Raji (cell line): ENCODE results near the gene ITCH.

ENCODE experiments used
- POLR2A ChIP-seq: IDR thresholded peaks from 2 replicates; pipeline ENCODE4 v1.6.1; 2011; ENCODE audit warnings: low read depth, low read length, control low read depth; ENCODE audit not compliant: insufficient read depth

The ITCH gene

GRCh38 chr20:34374209-34374760 is 11.2 kb downstream of the ITCH start:
- TF ChIP-seq POLR2A, result no peak

- TF ChIP-seq POLR2A, result no peak
These were observed 12.9 kb downstream of the ITCH start for GRCh38 chr20:34375977-34376430.

GRCh38 chr20:34377072-34377847 is 14.2 kb downstream of the ITCH start:
- no peak for TF ChIP-seq POLR2A

GRCh38 chr20:34382174-34382573 is 19.1 kb downstream of the ITCH start:
- no peak for TF ChIP-seq POLR2A

GRCh38 chr20:34385464-34385863 is 22.4 kb downstream of the ITCH start:
- TF ChIP-seq POLR2A, result no peak

GRCh38 chr20:34388000-34388399 is 24.9 kb downstream of the ITCH start:
- no peak for TF ChIP-seq POLR2A

GRCh38 chr20:34388678-34389077 is 25.6 kb downstream of the ITCH start:
- no peak for TF ChIP-seq POLR2A

GRCh38 chr20:34389206-34389953 is 26.3 kb downstream of the ITCH start:
- no peak for TF ChIP-seq POLR2A

- no peak for TF ChIP-seq POLR2A
These were observed 27.0 kb downstream of the ITCH start for GRCh38 chr20:34389954-34390555.

- TF ChIP-seq POLR2A, result no peak
These were observed 33.3 kb downstream of the ITCH start for GRCh38 chr20:34396408-34396807.

GRCh38 chr20:34397096-34397495 is 34.0 kb downstream of the ITCH start:
- no peak for TF ChIP-seq POLR2A

- TF ChIP-seq POLR2A, result no peak
These were observed 38.8 kb downstream of the ITCH start for GRCh38 chr20:34401741-34402455.

GRCh38 chr20:34402461-34402860 is 39.4 kb downstream of the ITCH start:
- no peak for TF ChIP-seq POLR2A

GRCh38 chr20:34403063-34403827 is 40.2 kb downstream of the ITCH start:
- no peak for TF ChIP-seq POLR2A
